Measurements from ENCODE around the gene MLPH.

The MLPH gene

DNA sequence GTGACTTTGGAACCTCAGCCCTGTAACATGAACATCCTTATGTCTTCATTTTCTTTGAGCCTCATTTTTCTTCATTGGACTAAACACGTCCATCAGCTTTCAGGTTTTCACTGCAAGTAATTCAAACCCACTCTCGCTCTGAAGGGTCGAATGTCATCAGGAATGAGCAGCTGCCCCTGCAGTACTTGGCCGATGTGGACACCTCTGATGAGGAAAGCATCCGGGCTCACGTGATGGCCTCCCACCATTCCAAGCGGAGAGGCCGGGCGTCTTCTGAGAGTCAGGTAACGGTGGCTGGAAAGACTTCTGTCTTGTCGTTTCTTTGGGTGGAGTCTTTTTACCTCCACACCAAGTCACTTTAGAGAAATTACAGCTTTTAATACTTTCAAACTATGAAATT lies 40.2 kb downstream of the MLPH start:
- DNase-seq: no peak

GRCh38 chr2:237527766-237528165 lies 40.7 kb downstream of the MLPH start:
- DNase-seq: no peak

DNA sequence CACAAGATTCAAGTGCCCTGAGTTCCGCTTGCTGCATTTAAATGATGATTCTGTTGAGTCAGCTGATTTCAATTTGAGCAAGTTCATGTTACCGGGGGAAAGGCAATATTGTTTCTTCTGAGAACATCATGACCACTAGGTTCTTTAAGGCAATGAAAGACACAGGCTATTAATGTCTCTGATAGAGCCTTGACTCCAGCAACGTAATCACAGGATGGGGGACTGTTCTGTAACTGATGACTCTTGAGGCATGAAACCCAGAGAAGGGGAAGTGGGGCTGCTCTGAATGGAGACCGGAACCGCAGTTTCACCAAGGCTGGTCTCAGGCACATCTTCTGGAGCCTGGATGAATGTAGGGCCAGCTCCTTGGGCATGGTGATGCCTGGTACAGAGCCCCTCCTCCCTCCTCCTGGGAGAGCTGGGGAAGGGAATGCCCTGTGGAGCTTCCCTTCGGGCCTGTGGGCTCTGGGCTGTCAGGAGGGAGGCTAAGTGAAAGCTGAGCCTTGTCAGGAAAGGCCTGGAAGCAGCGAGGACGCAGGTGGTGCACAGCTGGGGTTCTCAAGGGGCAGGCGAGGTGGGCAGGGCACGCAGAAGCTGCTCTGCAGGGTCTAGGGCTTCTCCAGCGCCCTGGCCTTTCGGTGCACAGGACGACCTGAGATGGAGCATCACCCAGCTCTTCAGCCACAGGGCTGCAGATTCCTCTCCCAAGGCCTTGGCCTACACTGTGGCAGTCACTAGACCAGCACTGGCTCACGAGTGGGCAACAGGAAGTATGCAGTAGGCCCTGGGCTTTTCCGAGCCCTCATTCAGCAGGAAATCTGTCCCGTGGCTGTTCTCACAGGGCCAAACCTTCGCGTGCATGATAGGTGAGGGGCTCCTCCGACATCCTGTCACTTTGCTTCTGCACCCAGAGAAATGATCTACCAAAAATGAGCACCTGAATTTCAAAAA lies 42.7 kb downstream of the MLPH start:
- no peak for DNase-seq

DNA sequence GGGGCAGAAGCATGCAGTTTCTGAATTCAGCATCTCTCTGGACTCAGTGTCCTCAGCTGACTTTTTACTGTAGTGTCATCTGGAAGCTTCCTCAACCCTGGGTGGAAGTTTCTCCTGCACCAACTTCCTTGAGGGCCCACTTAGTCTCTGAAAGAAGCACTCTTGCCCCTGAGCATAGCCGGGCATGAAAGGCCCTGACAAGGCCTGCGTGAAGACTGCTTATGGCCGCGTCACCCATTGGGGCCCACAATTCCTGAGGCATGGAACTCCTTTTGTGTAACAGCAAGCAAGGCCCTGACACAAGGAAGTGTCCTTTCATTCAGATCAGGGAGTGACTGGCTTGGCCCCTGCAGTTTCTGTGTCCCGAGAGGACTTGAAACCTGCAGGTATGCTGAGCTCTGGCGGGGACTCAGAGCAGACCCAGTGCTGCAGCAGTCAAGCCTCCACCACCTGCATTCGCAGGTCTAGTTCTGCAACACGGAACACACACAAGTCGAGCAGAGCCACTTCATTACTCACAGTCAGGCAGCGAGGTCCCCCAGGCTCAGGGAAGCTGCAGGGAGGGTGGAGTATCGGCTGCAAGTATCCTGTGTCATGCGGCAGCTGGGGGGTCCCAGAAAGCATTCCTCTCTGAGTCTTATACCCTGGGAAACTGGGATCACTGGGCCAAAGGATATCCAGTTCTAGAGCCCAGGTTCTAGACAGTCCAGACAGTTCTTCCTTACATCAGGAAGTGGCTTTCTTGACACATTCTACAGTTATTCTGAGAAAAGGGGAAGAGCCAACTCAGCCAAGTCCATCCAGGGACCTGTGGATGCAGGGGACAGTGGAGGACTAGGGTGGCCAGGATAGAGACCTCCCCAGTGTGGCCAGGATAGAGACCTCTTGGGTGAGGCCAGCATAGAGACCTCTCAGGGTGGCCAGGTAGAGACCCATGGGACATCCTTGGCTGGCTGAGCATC lies 43.7 kb downstream of the MLPH start:
- no peak for DNase-seq

- no peak for DNase-seq
These were observed 45.1 kb downstream of the MLPH start for GRCh38 chr2:237532160-237532559.

GRCh38 chr2:237533668-237534161 lies 46.7 kb downstream of the MLPH start:
- DNase-seq: no peak

GRCh38 chr2:237534380-237534779 lies 47.3 kb downstream of the MLPH start:
- DNase-seq: no peak

DNA sequence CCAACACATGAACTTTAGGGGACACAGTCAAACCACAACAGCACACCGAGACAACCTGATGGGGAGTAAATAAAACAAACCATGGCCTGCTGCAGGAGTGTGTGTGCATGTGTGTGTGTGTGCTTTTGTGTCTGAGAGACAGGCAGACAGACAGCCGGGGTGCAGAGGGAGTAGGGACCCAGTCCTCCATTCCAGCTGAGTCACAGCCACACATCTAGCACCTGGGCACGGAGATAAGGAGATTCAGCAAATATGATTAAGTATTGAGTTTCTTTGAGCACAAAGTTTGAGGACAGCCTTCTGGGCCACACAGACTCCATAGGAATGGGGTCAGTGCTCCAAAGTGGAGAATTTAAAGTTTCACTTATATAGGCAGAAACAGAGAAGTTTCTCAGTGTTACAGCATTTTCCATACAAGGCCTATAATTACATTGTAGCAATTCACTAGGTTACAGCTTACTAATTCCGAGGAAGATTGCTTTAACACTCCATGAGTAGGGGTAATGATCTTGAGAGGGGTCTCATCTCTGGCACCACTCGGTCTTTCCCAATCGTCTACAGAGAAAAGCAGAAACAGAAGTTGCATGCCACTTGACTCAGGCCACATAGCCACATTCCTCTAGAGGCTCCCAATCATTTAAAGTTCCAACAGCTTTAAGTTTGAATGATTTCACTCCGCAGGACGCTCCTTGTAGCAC lies 48.5 kb downstream of the MLPH start:
- no peak for DNase-seq

DNA sequence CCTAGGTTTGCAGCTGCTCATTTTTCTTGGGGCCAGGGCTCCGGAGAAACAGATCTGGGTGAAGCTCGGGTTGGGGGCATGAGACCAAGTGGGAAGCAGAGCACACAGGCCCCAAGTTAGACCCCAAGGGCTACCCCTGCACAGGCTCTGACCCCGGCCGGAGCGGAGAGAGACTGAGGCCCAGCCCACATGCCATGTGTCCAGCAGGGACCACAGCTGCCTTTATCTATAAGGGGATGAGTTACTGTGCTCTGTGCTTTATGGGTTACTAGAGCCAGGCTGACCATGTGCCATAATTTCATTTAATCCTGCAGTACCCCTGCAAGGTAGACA lies 49.0 kb downstream of the MLPH start:
- no peak for DNase-seq

GRCh38 chr2:237536617-237537016 lies 49.6 kb downstream of the MLPH start:
- no peak for DNase-seq

- DNase-seq: no peak
These were observed 51.1 kb downstream of the MLPH start for GRCh38 chr2:237538001-237538720.

DNA sequence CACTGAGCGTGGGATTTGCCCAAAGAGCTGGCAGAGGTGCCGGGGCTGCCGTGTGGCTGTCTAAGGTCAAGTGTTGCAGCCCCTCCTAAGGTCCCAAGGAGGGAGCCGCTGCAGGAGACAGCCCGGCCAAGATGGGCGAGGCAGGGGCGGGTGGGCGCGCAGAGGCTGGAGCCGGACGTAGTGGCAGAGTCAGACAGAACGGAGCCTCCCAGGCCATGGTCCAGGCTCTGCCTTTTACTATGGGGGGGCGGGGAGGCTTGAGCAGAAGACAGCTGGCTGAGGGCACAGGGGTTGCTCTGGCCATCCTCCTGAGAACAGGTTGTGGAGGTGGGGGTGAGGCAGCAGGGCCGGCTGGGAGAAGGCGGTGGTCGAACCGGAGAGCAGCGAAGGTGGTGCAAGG lies 51.9 kb downstream of the MLPH start:
- no peak for DNase-seq

DNA sequence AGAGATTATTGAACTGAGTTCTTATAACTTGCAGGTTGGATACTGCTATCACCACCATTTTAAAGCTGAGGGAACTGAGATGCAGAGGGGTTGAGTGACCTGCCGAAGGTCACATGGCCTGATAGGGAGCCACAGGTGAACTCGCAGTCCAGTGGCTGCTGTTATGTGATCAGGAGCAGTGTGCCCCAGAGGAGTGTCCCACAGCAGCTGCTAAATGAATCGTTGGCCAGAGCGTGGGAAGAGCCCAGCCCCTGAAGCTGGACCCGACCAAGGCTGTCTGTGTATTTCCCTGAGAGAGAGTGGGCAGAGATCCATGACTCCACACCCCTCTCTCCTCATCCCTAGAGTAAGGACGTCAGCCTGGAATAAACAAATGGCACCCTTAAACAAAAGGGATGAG lies 52.6 kb downstream of the MLPH start:
- DNase-seq: no peak

GRCh38 chr2:237540223-237540775 lies 53.2 kb downstream of the MLPH start:
- DNase-seq: no peak

- no peak for DNase-seq
These were observed 53.8 kb downstream of the MLPH start for GRCh38 chr2:237540823-237541222.

GRCh38 chr2:237541243-237541642 lies 54.2 kb downstream of the MLPH start:
- DNase-seq: no peak

- no peak for DNase-seq
These were observed 55.1 kb downstream of the MLPH start for GRCh38 chr2:237542001-237542704.

DNA sequence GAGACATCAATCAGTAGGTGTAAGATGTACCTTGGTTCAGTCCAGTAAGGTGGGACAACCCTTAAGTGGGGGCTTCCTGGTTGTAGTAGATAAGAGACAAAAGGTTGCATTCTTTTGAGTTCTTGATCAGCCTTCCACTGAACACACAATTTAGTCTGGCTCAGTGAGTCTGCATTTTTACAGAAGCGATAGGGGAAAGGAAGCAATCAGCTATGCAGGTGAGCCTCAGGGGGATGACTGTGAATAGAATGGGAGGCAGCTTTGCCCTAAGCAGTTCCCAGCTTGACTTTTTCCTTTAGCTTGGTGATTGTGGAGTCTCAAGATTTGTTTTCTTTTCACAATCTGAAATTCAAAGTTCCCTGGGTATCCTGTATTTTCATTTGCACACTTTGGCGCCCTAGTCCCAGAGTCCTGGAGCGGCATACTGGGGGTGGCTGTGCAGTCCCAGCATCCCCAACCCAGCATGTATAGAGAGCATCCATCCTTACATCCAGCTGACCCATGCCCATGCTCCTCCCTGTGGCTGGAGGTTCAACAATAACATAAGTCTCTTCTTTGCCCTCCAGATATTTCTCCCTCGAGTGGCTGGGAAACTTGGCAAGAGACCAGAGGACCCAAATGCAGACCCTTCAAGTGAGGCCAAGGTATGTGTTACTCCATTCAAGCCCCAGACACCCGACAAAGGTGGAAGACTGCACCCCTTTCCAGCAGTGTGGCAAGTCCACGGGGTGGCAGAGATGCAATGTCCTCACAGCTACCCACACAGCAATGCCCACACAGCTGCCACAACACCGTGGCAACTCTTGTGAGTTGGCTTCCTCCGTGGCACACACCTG lies 59.2 kb downstream of the MLPH start:
- DNase-seq: no peak

GRCh38 chr2:237546876-237547395 lies 59.9 kb downstream of the MLPH start:
- no peak for DNase-seq

DNA sequence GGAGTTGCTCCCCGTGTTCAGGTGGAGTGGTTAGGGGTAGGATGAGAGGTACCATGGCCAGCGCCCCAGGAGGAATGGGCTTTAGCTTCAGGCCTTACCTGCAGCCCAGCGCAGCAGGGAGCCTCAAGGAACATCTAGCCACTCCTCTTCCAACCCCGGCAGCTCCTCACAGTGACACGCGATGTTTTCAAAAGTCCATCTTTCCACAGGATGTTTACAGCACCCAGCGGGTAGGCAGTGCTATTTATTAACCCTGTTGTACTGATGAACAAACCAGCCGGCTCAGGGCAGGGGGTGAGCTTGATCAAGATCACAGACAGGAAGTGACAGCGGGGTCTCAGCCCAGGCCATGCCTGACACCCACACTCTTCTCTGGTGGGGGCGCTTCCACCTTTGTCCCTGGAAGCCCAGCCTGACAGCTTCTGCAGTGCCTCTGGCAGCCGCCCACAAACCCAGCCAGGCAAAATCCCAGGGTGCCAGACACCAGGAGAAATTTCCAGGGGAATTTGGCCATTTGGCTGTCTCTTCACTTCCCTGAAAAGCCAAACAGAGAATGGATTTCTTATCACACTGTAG lies 60.9 kb downstream of the MLPH start:
- DNase-seq: no peak
